Natural killer cell (primary cell): Measurements from ENCODE around the gene NAA35. TPM values are rescaled to one million over a fixed set of nuclear protein-coding genes. Genes with fewer than 3 reads are reported as not detected.

Experiments used
- ATAC-seq, 3 donors: fragments of 150-1000 bp in 2 of 3; fragments of 200-7000 bp in 1 of 3; cut with Tn5 transposase; 1 replicate in 1 of 3; 2 replicates in 2 of 3; pipeline ENCODE4 v1.10.0; 2021; ENCODE audit warnings: mild to moderate bottlenecking in 2 of 3, moderate library complexity in 2 of 3
- DNase-seq, 2 donors: peaks; one replicate each; pipeline versions ENCODE4 v3.0.0 to v3.0.0-alpha.2; 2013 to 2021; ENCODE audit warnings: mixed read lengths in 1 of 2
- H3K27ac ChIP-seq: one replicate; pipeline ENCODE4 v1.5.1; 2013; ENCODE audit warnings: mild to moderate bottlenecking, low read length
- H3K27me3 ChIP-seq: one replicate; pipeline ENCODE4 v1.6.1; 2013; ENCODE audit warnings: low read length; ENCODE audit not compliant: control insufficient read depth, insufficient read depth
- H3K36me3 ChIP-seq: one replicate; pipeline ENCODE4 v1.6.1; 2013; ENCODE audit warnings: low read length; ENCODE audit not compliant: control insufficient read depth, insufficient read depth
- H3K4me1 ChIP-seq: one replicate; pipeline ENCODE4 v1.6.1; 2013; ENCODE audit warnings: low read length; ENCODE audit not compliant: control insufficient read depth, insufficient read depth
- H3K4me3 ChIP-seq: one replicate; pipeline ENCODE4 v1.5.1; 2013; ENCODE audit warnings: low read length
- H3K9me3 ChIP-seq: one replicate; pipeline ENCODE4 v1.6.1; 2013; ENCODE audit warnings: low read length; ENCODE audit not compliant: control insufficient read depth, insufficient read depth
- H3K27ac Mint-ChIP-seq, 2 donors: one replicate each; pipeline ENCODE4 v1.8.0; 2022; ENCODE audit warnings: mild to moderate bottlenecking in 2 of 2, mixed read lengths in 2 of 2, moderate library complexity in 1 of 2
- H3K27me3 Mint-ChIP-seq, 2 donors: one replicate each; pipeline ENCODE4 v1.8.0; 2022; ENCODE audit warnings: low read depth in 2 of 2, mixed read lengths in 2 of 2
- H3K36me3 Mint-ChIP-seq: one replicate; pipeline ENCODE4 v1.8.0; 2022; ENCODE audit warnings: mixed read lengths
- H3K4me1 Mint-ChIP-seq, 2 donors: one replicate each; pipeline ENCODE4 v1.8.0; 2022; ENCODE audit warnings: mixed read lengths in 2 of 2
- H3K4me3 Mint-ChIP-seq: one replicate; pipeline ENCODE4 v1.8.0; 2022; ENCODE audit warnings: mild to moderate bottlenecking, moderate library complexity, mixed read lengths
- H3K9me3 Mint-ChIP-seq, 2 donors: one replicate each; pipeline ENCODE4 v1.8.0; 2022; ENCODE audit warnings: mixed read lengths in 2 of 2
- WGBS: methylation state at CpG from one replicate; pipeline ENCODE4 v1.1.7; 2013; ENCODE audit warnings: missing lambda C conversion rate; ENCODE audit not compliant: insufficient coverage; 5-methylcytosine and 5-hydroxymethylcytosine counted together
- intact Hi-C: fragments of 100-400 bp; cut with micrococcal nuclease; formaldehyde crosslinking; loops from one replicate; pipeline ENCODE4 v1.14.2; 2022
- total RNA-seq, 4 donors: library from RNA; stranded (reverse); fragments of 120-200 nt in 1 of 4; gene quantifications; one replicate each; pipeline versions ENCODE4 v1.2.3 to v1.2.4, GENCODE V29; 2013 to 2022
- TF ChIP-seq, protein P1 (sequence below): fragments of 200-600 bp; IDR thresholded peaks from one replicate; pipeline ENCODE4 v1.8.0; 2022; ENCODE audit warnings: antibody characterized with exemption

NAA35 gene
- total RNA-seq, 3 donors from 2014 or later (not counting 1 experiment from before 2014, with no cell fraction given), result 19.9 to 27.6 (median 21.0) TPM

DNA sequence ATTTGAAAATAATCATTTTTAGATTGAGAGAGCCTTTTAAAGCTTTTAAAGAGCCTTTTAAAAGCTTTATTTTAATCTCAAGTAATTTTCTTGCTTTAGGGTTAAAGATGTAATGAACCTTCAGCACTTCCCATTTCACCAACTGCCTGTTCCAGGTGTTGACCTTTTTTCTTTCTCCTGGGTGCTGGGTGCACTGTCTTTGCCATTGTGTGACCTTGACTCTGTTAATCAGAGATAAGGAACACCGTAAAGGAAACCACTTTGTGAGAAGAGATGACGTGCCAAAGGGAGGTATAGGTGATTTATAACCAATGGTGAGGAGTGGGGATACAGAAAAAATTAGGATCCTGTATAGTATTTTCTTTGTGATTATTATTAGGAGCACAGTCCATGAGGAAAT lies 68.2 kb downstream of the NAA35 start:
- H3K36me3 ChIP-seq, result peaks cover 48% of the 10 kb centered on the region
- no peaks in the 10 kb centered on the region for H3K27me3 ChIP-seq
- Mint-ChIP-seq H3K27ac (peak overlapping the region in 1 of 2 donors; percentile 3), H3K4me1 (no peaks in the 10 kb centered on the region), H3K4me3 (no peak overlapping the region), H3K36me3 (peaks cover 25% of the 10 kb centered on the region), H3K9me3 (peaks cover 3 to 6% of the 10 kb centered on the region in 2 donors), H3K27me3 (no peaks in the 10 kb centered on the region)
- intact Hi-C loops, result no loop called here
- no peaks in the 10 kb centered on the region for H3K4me1 ChIP-seq
- no peak overlapping the region for H3K27ac ChIP-seq
- no peak for DNase-seq
- no peak for ATAC-seq
- WGBS, result 97% methylated on average over 2 of the region's 2 CpGs
- no peak overlapping the region for H3K4me3 ChIP-seq
- H3K9me3 ChIP-seq, result no peaks in the 10 kb centered on the region
- TF ChIP-seq, protein P1, sequence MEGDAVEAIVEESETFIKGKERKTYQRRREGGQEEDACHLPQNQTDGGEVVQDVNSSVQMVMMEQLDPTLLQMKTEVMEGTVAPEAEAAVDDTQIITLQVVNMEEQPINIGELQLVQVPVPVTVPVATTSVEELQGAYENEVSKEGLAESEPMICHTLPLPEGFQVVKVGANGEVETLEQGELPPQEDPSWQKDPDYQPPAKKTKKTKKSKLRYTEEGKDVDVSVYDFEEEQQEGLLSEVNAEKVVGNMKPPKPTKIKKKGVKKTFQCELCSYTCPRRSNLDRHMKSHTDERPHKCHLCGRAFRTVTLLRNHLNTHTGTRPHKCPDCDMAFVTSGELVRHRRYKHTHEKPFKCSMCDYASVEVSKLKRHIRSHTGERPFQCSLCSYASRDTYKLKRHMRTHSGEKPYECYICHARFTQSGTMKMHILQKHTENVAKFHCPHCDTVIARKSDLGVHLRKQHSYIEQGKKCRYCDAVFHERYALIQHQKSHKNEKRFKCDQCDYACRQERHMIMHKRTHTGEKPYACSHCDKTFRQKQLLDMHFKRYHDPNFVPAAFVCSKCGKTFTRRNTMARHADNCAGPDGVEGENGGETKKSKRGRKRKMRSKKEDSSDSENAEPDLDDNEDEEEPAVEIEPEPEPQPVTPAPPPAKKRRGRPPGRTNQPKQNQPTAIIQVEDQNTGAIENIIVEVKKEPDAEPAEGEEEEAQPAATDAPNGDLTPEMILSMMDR, result no peak

DNA sequence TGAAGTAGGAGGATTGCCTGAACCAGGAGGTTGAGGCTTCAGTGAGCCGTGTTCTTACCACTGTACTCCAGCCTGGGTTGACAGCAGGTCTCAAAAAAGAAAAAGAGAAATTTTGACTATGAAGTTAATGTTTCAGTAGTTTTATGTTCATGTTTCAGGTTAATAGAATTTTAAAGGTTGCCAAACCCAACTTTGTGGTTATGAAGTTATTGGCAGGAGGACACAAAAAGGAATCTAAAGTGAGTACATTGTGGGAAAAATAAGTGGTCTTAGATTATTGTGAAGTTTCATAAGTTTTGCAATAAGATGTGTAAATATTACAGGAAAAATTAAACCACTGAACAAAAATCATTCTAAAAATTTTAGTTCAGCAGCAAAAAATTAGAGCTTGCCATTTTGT lies 79.8 kb downstream of the NAA35 start:
- Mint-ChIP-seq H3K9me3 (no peaks in the 10 kb centered on the region), H3K27ac (no peak overlapping the region), H3K36me3 (peaks cover 31% of the 10 kb centered on the region), H3K4me1 (peaks cover 6 to 17% of the 10 kb centered on the region in 2 donors), H3K4me3 (no peak overlapping the region), H3K27me3 (no peaks in the 10 kb centered on the region)
- WGBS, result 100% methylated on average over 1 of the region's 1 CpG
- no peak overlapping the region for H3K4me3 ChIP-seq
- DNase-seq (no peak), ATAC-seq (no peak)
- no peaks in the 10 kb centered on the region for H3K4me1 ChIP-seq
- H3K9me3 ChIP-seq, result no peaks in the 10 kb centered on the region
- no peak overlapping the region for H3K27ac ChIP-seq
- TF ChIP-seq, protein P1, result no peak
- H3K36me3 ChIP-seq, result peaks cover 44% of the 10 kb centered on the region
- intact Hi-C loops, result no loop called here
- no peaks in the 10 kb centered on the region for H3K27me3 ChIP-seq

DNA sequence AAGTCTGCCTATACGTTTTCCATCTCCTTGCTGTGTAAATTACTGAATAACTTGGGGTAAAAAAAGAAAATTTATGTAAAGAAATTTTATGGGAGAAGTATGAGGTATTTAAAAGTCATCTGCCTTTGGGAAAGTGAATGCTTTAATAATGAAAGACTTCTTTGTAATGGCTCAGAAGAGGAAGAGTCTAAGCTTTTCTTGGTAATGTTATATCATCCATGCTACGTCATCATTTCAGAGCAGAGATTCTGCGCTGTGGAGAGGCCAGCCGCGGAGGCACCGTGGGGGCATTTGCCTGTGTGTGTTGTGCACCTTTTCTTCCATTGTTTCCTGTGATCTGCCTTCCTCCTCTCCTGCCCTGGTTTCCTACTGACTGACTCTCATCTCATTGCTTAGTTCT lies 80.2 kb downstream of the NAA35 start:
- DNase-seq (no peak), ATAC-seq (no peak)
- Histone ChIP-seq H3K27me3 (no peaks in the 10 kb centered on the region), H3K4me1 (no peaks in the 10 kb centered on the region), H3K9me3 (no peaks in the 10 kb centered on the region), H3K4me3 (no peak overlapping the region), H3K36me3 (peaks cover 44% of the 10 kb centered on the region), H3K27ac (no peak overlapping the region)
- Mint-ChIP-seq H3K4me1 (peaks cover 6 to 17% of the 10 kb centered on the region in 2 donors), H3K27me3 (no peaks in the 10 kb centered on the region), H3K27ac (no peak overlapping the region), H3K4me3 (no peak overlapping the region), H3K9me3 (no peaks in the 10 kb centered on the region), H3K36me3 (peaks cover 30% of the 10 kb centered on the region)
- 95% methylated on average over 6 of the region's 6 CpGs for WGBS
- TF ChIP-seq, protein P1, result no peak
- intact Hi-C loops, result no loop called here

DNA sequence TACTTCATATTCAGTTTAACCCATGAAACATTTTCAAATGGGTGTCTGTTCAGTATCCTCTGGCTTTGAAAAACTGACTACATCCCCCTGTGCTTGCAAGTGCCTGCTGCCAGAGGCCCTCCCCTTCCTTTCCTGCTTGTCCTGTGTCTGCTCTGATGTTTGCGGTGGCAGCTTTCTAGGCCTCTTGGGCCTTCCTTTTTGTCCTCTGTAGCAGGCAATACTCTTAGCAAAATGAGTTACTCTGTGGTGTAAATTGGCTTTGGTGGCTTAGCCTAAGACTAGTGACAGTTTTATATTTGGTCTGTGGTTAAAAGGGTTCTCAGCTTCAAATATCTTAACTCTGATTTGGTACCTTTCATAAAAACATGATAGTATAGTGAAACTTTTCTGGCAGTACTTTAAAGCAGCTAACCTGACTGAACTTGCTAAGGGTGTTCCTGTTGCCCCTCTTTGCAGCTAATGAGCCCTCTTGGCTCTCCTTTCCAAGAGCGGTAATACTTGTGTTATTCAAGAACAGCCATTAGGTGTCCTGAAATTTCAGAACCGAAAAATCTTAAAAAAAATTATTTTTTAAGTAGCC lies 81.8 kb downstream of the NAA35 start:
- no peaks in the 10 kb centered on the region for H3K27me3 Mint-ChIP-seq
- no peak overlapping the region for H3K4me3 ChIP-seq
- no peak overlapping the region for H3K4me3 Mint-ChIP-seq
- peaks cover 33% of the 10 kb centered on the region for H3K36me3 ChIP-seq
- no peaks in the 10 kb centered on the region for H3K9me3 ChIP-seq
- WGBS, result 75% methylated on average over 1 of the region's 3 CpGs
- H3K9me3 Mint-ChIP-seq, result no peaks in the 10 kb centered on the region
- intact Hi-C loops, result no loop called here
- no peak overlapping the region for H3K27ac ChIP-seq
- no peaks in the 10 kb centered on the region for H3K4me1 ChIP-seq
- peak in 1 of 2 donors; percentile 25 for DNase-seq
- TF ChIP-seq, protein P1, result no peak
- H3K27me3 ChIP-seq, result no peaks in the 10 kb centered on the region
- H3K27ac Mint-ChIP-seq, result peak overlapping the region; percentile 1 to 83
- peaks cover 6 to 17% of the 10 kb centered on the region in 2 donors for H3K4me1 Mint-ChIP-seq
- peak in 1 of 3 donors; percentile 59 for ATAC-seq
- peaks cover 24% of the 10 kb centered on the region for H3K36me3 Mint-ChIP-seq
